GM19025 (cell line): ENCODE measurements around the gene MRPL14.

Experiments
- ATAC-seq: cut with Tn5 transposase; IDR thresholded peaks from one replicate; pipeline ENCODE4 v1.9.1; 2021; ENCODE audit warnings: mild to moderate bottlenecking, low read depth, moderate library complexity; ENCODE audit not compliant: unreplicated experiment

The MRPL14 gene

DNA sequence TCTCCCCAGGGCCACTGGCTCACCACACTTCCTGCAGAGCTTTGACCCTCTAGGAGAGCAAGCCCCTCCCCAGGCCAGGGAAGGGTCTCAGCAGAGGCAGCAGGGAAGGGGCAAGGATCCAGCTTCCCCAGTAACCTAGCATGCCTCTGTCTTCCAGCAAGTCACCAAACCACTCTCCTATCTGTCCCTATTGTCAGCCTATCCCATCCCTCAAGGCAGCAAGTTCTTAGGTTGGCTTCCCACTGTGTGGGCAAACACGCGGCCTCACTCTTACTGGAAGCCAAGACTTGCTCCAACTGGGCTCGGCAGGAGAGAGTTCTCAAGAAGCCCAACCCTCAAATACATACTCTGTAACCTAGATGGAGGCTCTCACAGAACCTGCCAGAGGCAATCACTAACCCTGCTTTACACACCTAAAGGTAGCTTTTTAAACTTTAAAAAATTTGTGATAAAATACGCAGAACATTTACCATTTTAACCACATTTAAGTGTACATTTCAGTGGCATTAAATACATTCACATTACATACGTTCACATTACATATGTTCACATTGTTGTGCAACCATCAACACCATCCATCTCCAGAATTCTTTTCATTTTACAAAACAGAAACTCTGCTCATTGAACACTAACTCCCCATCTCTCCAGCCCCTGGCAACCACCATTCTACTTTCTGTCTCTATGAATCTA, 58.5 kb downstream of the MRPL14 start:
- no peak for ATAC-seq

DNA sequence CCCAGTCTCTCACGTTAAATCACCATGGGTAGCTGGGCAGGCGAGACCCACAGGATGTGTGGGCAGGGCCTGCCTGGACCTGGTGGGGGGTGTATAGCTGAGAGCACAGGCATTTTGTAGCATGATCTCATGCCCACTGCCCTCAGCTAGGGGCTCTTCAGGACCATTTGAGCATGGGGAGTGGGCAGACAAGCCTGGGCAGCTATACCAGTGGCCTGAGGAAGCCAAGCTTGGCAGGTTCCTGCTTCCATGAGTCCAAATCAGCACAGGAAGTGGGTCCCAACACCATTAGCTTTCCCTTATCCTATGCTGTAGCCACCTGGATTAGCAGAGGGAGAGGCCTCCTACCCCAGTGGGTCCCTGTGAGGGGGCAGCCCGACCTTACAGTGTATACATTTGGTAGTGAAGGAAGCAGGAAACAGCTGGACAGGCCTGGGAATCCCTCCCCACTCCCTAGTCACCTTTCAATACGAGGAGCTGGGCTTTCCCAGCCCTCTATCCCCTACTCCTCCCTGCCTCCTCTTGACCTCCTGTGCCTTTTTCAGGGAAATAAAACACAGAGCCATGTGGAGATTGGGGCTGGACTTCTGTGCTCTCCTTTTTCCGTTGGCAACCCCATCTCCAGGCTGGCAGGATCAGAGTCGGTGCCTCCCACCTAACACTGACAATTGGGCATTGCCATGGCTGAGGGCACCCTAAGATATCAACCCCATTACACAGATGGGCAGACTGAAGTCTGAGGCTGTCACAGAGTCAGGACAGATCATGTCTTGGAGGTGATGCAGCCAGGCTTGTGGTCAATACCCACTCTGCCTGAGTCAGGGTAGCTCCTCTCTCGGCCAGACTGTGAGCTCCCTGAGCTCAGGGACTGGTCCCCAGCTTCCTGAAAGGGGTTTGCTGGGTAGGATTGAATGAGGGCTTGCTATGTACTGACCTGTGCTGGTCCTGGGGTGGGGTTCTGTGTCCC, 59.8 kb downstream of the MRPL14 start:
- ATAC-seq = no peak

DNA sequence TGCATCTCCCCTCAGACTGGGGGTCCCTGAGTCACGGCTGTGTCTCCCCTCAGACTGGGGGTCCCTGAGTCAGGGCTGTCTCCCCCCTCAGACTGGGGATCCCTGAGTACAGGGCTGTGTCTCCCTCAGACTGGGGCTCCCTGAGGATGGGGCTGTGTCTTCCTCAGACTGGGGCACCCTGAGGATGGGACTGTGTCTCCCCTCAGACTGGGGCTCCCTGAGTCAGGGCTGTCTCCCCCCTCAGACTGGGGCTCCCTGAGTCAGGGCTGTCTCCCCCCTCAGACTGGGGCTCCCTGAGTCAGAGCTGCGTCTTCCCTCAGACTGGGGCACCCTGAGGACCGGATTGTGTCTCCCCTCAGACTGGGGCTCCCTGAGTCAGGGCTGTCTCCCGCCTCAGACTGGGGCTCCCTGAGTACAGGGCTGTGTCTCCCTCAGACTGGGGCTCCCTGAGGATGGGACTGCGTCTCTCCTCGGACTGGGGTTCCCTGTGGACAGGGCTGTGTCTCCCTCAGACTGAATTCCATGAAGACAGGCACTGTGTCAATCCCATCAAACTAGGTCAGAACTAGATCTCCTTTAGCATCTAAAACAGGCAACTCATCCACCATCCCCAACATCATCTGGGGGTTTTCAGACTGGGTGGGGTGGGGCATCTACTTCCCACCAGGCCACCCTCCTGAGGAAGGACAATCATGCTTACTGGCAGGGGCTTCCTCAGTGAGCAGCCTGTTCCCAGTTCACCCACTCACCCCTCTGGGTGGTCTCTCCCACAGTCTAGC, 60.7 kb downstream of the MRPL14 start:
- ATAC-seq = no peak

DNA sequence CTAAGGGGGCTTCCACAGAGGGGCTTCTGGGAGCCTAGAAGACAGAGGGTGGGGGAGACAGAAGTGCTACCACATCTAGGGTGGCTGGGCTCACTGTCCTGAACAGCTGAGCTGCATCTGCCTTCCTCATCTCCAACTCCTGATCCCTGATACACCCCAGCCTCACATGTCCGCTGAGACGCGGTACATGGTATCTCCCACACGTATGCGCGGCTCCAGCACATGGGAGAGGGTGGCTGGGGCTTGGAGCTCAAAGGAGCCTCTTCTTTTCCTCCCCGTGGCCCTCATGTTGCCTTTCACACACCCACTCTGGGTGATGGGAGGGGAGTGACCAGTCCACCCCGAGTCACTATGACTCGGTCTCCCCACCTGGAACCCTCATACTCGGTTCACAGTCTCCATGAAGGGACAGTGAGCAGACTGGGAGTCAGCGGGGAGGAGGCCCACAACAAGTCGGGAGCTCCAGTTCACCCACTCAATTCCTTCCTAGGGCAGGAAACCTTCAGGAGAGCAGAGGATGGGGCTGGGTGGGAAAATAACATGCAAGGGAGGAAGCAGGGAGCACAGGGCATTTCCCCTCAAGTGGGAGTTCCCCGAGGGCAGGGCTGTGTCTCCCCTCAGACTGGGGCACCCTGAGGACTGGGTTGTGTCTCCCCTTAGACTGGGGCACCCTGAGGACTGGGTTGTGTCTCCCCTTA, 61.7 kb downstream of the MRPL14 start:
- no peak for ATAC-seq

DNA sequence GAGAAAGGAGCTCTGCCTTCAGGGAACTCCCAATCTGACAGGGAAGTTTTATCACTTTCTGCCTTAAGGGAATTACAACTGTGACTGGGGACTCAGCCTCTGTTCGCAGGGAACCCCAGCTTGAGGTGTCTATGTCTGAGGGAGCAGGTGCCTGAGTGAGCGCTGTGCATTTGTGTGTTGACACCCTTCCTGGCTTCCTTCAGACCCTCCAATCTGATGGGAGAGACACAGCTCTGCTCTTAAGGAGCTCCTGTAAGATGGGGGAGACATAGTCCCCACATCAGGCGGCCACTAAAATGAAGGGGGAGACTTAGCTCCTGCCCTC, 62.3 kb downstream of the MRPL14 start:
- ATAC-seq = no peak

DNA sequence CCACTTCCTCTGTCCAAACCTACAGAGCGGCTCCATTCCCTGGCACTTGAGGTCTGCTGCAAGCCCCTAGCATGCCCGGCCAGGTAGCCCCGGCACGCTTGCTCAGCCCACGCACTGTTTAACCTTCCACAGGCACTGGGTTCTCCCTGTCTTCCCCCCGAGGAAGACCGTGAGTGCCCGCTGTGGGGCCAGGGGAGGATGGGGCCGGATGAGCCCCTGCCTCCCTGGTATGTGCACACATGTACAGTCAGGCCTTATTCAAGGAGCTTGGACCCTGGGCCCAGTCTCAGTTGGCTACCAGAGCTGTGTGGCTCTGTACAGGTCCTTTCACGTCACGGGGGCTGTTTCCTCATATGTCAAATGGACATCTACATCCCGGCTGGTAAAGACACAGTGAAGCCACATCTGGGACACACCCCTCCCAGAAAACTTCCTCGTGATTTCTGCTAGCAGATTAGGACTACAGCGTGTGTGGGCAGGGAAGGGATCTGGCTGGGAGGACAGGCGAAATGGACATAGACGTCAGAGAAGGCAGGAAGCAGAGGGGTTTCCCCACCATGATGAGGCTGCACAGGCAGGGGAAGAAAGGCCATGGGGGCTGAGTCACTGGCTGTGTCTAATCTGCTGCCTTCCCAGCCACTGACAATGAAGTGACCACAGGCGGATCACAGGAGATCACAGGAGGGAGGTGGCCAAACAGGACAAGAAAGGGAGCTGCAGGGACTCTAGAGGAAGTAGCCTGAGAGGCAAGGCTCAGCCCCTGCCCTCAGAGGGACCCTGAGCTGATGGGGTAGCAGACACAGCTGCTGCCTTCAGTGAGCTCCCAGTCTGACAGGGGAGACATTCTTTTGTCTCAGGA, 62.9 kb downstream of the MRPL14 start:
- ATAC-seq = no peak

DNA sequence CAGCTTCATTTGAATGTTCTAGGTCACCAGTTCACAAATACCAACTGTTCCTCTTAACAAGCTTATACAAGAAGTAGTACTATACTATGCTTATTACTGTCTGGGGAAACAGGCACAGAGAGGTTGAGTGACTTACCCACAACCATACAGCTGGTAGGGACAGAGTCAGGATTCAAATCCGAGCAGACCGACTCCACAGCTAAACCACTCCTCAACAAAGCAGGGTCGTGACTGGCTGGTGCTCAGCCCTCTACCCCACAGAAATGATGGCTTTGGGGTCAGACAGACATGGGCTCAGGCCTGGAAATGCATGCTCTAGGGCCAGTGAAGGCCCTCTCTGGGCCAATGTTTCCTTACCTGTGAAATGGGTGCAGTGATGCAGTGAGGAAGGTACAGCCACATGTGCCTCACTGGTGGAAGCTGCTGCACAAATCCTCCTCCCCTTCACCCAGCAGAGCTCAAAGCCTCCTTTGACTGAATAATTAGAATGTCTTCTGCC, 63.6 kb downstream of the MRPL14 start:
- ATAC-seq = no peak
